C4-2B (cell line): ENCODE data around the gene PARVA.

Source experiments
- CTCF ChIP-seq: fragments of 450-650 bp; conservative IDR thresholded peaks from 2 replicates; pipeline ENCODE4 v1.5.1; 2017; ENCODE audit warnings: mild to moderate bottlenecking
- ZFX ChIP-seq: fragments of 450-650 bp; IDR thresholded peaks from 2 replicates; pipeline ENCODE4 v1.6.1; 2017

GRCh38 chr11:12525466-12526055, 148.2 kb downstream of the PARVA start:
- TF ChIP-seq CTCF (no peak), ZFX (no peak)
